Tibial nerve (tissue), 4 donors: ENCODE data around the gene PFKFB4.

Experiments
- EP300 ChIP-seq, 2 donors: sonication (generic); formaldehyde crosslinking; IDR thresholded peaks; one replicate each; pipeline ENCODE4 v1.6.1; 2017; ENCODE audit warnings: antibody characterized with exemption in 2 of 2, mild to moderate bottlenecking in 1 of 2
- POLR2A ChIP-seq, 2 donors: fragments of 450-650 bp; IDR thresholded peaks; one replicate each; pipeline ENCODE4 v1.6.1; 2017; ENCODE audit warnings: antibody characterized with exemption in 2 of 2, mild to moderate bottlenecking in 2 of 2, moderate library complexity in 2 of 2
- TF ChIP-seq, protein P1 (sequence below), 5 experiments: fragments of 200-600 bp in 3 of 5; fragments of 450-650 bp in 2 of 5; sonication (generic) in 3 of 5; IDR thresholded peaks; one replicate each; pipeline ENCODE4 v1.5.1; 2016 to 2019; ENCODE audit warnings: antibody characterized with exemption in 5 of 5, mild to moderate bottlenecking in 3 of 5, moderate library complexity in 2 of 5

DNA sequence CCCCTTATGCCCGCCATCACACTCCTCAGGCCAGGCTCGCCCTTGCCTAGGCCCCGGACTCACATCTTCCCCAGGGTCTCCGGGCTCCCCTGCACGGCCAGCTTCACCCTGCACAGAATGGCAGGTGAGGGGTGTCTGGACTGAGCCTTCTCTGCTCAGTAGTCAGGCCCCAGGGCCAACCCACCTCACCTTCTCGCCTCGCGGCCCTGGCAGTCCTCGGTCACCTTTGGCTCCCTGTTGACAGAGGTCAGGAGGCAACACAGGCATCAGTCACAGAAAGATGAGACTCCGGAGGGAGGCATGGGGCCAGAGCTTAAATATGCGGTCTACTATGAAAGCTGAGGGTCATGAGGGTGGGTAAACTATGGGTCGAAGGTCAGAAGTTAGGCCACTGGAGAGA lies 15.3 kb upstream of the PFKFB4 start:
- TF ChIP-seq EP300 (IDR thresholded peaks at IDR 0.05) (no peak), POLR2A (IDR thresholded peaks at IDR 0.05) (no peak)
- TF ChIP-seq, protein P1, sequence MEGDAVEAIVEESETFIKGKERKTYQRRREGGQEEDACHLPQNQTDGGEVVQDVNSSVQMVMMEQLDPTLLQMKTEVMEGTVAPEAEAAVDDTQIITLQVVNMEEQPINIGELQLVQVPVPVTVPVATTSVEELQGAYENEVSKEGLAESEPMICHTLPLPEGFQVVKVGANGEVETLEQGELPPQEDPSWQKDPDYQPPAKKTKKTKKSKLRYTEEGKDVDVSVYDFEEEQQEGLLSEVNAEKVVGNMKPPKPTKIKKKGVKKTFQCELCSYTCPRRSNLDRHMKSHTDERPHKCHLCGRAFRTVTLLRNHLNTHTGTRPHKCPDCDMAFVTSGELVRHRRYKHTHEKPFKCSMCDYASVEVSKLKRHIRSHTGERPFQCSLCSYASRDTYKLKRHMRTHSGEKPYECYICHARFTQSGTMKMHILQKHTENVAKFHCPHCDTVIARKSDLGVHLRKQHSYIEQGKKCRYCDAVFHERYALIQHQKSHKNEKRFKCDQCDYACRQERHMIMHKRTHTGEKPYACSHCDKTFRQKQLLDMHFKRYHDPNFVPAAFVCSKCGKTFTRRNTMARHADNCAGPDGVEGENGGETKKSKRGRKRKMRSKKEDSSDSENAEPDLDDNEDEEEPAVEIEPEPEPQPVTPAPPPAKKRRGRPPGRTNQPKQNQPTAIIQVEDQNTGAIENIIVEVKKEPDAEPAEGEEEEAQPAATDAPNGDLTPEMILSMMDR (IDR thresholded peaks at IDR 0.05): no peak
